DMS 273 (cell line): ENCODE measurements around the gene DCLK1.

ENCODE experiments used
- DNase-seq: peaks from one replicate; lab custom pipeline; 2025; ENCODE audit not compliant: unreplicated experiment; lab: John Stamatoyannopoulos, UW

DCLK1 gene

DNA sequence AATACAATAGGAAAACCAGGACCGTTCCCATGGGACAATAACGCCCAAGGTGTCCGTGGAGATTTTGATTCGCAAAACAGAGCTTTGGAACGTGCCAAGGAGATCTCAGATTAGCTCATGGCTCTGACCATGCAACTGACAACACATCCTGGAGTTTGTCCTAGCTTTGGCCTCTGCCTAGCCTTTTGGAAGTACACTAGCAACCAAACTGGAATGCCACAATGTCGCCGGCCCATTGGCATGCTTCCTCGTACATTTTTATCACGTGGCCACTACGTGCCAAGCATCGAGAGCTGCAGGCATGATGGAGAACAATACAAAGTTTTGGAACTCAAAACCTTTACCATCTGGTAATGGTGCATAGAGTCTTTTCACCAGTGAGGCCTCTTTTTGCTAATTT, 256.5 kb downstream of the DCLK1 start:
- DNase-seq = peak; percentile 1

- no peak for DNase-seq
Observed at GRCh38 chr13:35872369-35872768, 258.8 kb downstream of the DCLK1 start.

DNA sequence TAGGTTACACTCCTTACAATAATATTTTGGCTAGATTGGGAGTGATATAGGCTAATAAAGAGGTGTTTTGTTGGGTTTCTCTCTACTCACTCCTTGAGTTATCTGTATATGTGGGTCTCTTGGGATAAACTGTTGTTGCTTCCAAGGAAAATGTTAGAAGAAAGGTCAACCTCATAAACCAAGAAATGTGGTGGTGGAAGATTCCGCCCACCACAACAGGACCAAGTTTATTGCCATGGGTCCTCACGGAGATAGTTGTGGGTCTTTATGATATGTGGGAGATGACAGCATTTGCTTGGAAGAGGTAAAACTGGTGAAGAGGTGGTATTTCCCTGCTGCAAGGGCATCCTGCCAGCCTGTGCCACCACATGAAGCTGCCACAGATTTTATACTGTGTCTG, 259.6 kb downstream of the DCLK1 start:
- no peak for DNase-seq

DNA sequence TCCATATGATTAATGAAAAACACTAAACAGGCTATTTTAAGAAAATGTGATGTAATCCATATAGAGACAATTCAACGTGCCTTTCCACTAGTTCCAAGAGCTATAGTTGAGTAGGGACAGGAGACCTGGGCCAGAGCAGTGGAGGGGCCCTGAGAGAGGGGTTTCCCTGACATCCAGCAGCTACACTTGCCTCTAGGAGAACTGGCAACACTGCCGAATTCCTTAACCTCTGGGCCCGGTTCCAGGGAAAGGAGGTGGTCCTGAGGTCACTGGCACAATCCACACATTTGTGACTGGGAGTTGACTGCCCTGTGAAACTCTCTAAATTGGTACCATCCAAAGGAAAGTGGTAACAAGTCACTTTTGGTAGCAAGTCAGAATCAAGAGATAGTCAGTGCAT, 264.4 kb downstream of the DCLK1 start:
- DNase-seq = peak; percentile 37

DNA sequence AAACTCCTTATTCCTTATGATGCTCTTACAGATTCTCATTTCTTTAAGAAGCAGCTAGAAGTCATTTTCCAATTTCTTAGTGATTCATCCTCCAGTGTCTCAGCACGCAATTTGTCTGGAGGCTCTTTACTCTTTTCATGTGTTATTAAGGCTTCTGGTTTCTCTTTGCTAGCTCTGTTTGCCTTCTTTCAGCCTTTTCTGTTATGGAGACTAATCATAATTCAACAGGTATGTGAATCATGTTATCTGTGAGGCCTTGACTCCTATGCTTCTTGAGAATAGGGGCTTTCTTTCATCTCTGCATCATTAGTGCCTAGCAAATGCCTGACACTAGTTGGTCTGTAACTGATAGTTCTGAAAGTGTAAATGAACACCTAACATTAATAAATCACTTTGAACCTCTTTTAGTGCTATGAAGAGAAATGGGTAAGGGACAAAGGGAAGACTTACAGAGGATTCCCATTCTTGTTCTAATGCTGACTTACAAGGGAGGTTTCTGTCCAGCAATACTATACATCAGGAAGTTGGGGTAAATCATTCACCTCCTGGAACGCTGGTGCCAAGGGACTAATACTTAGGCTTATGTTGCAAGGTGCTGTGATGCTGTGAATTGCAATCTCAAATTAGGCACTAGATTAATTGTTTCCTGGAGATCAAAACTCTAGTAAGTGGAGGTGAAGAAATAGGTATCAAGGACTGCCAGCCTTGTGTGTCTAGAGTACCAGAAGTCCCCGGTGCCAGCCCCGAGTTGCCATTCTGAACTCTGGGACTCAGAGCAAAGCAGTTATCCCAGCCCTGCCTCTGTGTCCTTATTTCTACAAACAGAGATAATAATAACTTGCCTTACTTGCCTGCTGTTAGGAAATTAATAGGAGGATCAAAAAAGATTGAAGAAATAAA, 265.6 kb downstream of the DCLK1 start:
- DNase-seq = no peak

GRCh38 chr13:35860661-35861060, 270.5 kb downstream of the DCLK1 start:
- no peak for DNase-seq

DNA sequence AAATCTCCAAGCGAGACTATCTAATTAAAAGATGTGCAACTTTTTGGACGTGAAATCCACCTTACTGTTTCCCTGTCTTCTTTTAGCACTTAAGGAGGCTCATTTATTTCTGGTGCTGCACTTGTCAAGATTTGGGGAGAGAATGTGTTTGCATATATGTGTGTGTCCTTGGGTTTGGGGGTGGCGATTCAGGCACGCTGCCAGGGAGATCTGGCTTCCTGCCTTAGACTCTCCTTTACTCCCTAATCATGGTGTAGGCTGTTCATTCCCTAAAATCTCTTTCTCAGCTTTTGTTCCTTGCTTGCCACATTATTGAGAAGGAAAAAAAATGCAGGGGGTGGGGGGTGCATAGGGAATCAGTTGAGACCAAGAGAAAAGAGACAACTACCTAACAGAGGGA, 271.2 kb downstream of the DCLK1 start:
- DNase-seq = no peak

DNA sequence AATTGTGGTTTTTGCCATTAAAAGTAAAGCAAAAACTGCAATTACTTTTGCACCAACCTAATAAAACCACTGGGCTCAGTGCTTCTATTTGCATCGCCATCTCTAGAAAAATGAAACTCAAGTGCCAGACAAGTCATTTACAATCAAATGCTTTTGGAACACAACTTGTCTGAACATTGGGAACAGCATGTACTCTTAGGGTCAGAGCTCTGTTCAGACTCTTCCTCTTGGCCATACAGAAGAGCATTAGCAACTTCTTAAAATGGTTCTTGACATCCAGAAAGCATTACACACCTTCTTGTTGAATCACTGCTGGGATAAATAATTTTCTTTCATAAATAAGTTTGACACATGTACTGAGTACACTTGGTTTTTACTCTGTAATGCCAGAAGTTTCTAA, 272.5 kb downstream of the DCLK1 start:
- DNase-seq = no peak

- DNase-seq = no peak
Observed at GRCh38 chr13:35857769-35858168, 273.4 kb downstream of the DCLK1 start.

- no peak for DNase-seq
Observed at GRCh38 chr13:35856721-35857364, 274.3 kb downstream of the DCLK1 start.

DNA sequence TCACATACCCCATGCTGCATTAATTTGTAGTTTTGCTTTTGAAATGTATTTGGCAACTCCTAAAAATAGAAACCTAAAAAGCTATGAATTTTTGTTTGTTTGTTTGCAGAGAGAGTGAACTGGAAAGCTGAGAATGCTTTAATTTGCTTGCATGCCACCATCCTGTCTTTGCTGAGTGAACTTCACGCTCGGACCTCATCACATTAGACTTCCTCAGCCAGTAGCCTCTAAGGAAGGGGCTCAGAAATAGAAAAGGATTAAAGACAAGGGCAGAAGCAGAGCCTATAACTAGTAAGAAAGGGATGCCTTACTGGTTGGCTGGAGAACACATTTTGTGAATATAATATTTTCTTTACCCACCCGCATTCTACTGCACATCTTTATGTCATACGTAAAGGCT, 275.1 kb downstream of the DCLK1 start:
- no peak for DNase-seq

- no peak for DNase-seq
Observed at GRCh38 chr13:35855531-35856019, 275.6 kb downstream of the DCLK1 start.

DNA sequence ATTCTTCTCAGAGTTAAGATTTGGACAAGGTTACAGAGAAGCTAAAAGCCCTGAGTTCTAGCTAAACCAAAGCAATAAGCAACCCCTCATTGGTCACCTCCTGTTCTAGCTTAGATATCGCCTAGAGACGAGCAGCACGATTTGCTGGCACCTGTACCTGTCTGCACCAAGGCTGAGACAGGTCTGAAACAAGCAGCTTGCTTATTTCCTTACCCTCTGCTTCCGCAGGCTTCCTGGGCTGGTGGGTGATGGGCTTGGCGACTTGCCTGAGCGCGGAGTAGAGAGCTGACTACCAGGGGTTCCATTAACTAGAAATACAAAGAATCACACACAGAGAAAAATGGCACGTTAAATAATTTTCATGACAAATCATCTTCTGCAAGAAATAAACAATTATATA, 276.9 kb downstream of the DCLK1 start:
- DNase-seq = no peak

DNA sequence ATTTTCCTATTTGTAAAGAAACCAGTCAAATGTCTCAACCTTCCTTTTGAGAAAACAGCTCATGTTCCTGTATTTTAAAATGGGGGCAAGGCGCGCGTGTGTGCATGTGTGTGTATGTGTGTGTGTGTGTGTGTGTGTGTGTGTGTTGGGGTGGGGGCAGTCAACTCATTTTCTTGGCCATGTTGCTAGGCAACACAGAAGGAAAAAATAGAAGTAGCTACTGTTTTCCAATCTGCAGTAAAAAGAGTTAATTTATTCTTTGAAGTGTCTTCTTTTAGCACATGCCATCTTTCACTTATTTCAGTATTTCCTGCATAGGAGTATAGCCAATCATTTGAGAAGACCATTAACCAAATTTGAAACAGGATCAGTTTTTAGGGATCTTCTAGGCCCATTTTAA, 279.3 kb downstream of the DCLK1 start:
- no peak for DNase-seq

DNA sequence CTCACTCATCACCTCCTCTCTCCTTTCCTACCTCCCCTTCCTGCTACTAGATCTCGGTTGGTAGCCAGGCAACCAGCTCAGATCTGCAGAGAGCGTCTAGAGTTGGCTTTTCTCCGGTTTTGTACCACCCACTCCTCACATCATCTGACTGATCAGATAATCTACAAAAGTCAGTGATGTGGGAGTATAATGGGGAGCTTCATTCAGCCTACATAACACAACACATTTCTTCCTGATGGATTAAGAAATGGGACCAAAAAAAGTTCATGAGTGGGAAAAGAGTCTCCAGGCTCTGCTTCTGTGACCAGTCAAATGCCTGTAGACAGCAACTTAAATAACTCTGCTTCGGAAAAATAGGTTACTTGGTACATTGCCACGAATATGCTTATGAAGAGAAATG, 279.8 kb downstream of the DCLK1 start:
- no peak for DNase-seq

- DNase-seq = no peak
Observed at GRCh38 chr13:35850569-35850968, 280.6 kb downstream of the DCLK1 start.

GRCh38 chr13:35849256-35849644, 281.9 kb downstream of the DCLK1 start:
- DNase-seq = no peak

- no peak for DNase-seq
Observed at GRCh38 chr13:35848336-35849255, 282.6 kb downstream of the DCLK1 start.

DNA sequence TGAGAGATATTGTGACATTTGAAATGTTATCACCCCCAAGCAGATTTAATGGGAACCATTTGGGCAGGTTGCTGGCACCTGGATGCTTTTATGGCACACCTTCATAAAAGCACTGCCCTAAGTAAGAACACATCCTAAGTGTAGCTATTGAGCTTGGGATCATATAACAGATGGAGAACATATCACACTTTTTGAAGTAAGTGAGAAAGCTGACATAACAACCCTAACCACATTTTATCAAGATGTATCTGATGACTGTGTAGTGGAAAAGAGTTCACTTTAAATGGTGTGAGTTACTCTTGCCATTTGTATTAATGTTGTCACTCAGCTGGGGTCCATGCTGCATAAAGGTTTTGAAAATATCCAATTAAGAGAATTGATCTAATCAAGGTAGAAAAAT, 287.9 kb downstream of the DCLK1 start:
- DNase-seq = no peak

DNA sequence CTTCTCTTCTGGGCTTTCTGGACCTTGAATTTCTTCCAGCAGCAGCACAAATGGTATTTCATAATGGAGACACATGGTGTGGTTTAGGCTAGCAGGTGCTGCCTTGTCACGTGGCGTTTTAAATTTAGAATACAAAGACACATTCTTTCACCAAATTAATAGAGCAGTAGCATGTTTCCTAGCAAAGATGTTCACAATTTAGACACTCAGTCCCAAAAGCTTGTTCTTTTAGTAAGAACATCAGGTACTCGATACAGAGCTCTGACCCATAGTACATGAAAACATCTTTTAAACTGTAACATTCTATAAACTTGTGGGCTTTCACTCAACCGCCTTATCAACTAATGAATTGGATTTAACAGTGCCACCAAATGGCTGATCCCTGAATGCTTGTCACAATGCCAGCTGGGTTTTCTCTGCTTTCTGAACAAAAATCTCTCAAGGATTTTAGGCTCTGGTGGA, 290.1 kb downstream of the DCLK1 start:
- peak; percentile 54 for DNase-seq

DNA sequence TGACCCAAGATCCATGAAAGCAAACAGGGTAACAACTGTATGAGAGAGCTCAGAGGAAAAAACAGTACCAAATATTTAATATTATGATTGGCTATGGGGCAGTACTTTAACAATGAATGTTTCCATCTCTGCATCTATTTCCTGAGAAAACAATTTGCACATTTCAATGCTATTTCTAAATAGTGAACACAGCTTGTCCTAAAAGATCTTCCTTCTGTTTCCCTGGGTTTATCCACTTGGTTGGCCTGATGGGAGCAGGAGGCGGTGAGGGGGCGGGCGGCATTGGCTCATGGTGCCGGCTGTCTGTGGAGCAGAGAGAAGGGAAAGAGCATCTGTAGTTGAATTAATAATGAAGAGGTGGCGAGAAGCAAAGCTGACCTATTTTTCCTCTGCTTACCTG, 291.4 kb downstream of the DCLK1 start:
- DNase-seq = peak; percentile 64
